Measurements from ENCODE around the gene TBC1D14.

TBC1D14 gene, protein sequence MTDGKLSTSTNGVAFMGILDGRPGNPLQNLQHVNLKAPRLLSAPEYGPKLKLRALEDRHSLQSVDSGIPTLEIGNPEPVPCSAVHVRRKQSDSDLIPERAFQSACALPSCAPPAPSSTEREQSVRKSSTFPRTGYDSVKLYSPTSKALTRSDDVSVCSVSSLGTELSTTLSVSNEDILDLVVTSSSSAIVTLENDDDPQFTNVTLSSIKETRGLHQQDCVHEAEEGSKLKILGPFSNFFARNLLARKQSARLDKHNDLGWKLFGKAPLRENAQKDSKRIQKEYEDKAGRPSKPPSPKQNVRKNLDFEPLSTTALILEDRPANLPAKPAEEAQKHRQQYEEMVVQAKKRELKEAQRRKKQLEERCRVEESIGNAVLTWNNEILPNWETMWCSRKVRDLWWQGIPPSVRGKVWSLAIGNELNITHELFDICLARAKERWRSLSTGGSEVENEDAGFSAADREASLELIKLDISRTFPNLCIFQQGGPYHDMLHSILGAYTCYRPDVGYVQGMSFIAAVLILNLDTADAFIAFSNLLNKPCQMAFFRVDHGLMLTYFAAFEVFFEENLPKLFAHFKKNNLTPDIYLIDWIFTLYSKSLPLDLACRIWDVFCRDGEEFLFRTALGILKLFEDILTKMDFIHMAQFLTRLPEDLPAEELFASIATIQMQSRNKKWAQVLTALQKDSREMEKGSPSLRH

DNA sequence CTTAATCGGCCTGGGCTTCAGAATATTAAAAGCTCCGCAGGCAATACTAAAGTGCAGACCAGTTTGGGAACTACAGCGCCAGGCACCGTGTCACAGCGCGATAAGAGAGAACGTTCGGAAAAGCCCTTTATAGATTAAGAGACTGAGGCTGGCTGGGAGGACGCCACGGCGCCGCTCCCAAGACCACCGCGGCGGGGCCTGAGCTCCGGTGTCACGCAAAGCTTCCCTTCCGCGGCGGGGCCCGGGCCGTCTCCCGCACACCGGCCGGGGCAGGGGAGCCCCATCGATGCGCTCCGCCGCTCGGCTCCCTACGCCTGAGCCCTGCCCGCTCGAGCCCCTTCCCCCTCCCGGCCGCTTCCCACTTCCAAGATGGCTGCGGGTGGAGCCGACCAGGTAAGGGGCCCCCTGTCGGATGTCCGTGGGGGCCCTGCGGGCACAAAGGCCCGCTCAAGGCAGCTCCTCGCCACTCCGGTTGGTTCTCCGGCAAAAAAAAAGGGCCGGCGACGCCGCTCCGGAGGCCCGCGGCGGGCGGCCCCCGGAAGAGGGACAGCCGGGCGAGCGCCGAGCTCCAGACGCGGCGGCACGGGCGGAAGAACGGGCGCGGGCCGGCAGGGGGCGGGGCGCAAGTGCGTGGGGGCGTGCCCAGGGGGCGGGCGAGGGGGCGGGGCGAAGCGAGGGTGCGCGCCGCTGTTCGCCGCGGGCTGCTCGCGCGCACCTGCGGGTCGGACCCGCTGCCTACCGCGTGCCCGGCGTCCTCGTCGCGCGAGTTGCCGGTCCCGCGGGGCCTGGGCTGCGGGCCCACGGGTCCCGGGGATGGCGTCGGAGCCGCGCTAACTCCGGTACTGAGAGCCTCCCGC is at the start of gene TBC1D14:
TBC1D14 (plus strand) TSS at position 714 of the 857 bp plus-strand sequence. CDS start 13,564 bp downstream, outside the sequence.
- DNase-seq = no peak

DNA sequence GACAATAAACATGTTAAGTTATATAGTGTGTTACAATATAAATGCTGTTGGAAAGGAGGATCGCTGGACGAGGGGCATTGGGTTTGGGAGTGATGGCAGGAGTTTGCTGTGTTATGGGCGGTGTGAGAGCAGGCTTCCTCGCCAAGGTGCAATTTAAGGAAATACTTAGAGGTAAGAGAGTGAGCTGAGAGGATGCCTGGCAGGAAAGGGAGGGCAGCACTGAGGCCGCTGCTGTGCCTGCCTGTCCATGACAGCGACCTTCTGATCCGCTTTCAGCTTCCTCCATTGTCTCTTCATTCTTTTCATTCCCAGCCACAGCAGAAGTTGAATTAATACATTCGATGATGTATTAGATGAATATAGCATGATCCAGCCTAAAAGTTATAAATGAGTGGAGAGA is 41.2 kb upstream of the TBC1D14 start:
- DNase-seq = no peak

DNA sequence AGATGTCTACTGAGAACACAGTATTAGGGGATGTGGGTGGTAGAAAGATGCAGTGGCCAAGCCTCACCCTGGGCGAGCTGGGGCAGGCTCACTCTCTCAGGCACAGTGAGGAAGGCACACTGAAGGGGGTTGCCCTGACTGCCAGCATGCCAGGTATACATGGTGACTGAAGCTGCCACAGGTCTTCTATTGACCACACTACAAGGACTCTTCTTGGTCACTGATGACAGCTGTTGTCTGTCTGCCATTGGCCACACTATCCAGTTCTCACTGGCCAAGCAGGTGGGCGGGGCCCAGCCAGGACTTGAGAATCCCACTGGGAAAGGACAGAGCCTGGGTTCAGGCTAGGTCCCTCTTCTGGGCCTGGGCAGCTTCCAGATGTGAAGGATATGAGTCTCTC is 39.7 kb upstream of the TBC1D14 start:
- DNase-seq = no peak

DNA sequence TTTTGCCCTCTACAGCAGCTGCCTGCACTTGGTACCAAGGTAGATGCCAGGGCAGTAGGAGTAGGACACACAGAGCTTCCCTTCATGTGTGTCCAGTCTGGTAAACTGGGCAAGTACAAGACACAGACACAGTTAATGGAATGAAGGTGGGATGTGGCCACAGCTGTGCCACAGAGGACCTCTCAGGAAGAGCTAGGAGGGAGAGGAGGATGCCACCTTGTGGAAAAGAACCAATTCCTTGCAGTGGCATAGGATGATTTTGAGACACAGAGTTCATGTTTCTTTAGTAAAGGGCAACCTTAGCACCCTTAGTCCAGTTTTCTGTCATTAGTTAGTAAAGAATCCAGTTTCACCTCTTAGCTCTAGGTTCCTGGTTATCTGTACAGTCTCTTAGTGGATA is 36.3 kb upstream of the TBC1D14 start:
- peak; percentile 7 for DNase-seq

DNA sequence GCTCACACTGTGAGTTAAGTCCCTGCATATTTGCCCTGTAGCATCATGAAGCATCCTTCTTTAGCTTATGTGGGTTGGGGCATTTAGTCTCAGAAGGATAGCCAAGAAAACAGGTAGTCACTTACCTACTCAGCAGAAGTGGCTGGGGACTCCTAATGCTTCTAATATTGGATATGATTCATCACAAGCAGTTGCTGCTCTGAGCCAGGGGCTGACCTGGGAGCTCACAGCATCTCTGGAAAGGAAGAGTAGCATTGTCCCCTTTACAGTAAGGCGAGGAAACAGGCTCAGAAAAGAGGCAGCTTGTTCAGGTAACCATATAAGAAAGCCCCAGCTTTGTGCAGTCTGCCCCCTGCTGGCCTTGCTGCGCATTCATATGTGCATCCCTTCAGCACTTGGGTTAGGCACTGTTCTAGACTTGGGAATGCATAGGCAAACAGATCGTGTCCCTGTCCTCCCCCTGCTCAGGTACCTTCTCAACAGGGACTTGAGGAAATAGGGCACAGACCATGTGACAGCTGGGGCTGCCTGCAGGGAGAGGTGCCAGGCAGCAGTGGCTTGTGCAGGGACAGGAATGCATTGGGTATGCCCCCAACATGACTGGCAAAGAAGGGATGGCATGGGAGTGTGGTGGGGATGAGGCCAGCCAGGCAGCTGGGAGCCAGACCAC is 35.7 kb upstream of the TBC1D14 start:
- no peak for DNase-seq

DNA sequence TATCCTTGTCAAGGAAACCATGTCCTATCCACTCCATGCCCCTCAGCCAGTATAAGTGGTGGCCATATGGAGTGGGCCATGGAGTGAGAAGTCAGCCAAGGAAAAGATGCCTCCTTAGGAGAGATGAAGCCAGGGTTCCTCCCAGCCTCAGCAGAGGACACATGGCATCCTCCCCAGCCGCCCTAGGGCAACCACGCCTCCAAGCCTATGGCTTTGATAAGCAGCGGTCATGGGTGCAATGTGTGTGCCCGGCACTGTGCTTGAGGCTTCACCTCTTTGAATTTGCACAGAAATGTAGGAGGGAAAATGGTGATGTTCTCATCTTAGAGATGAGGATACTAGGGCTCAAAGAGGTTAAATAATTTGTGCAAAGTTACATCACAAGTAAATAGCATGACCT is 34.6 kb upstream of the TBC1D14 start:
- no peak for DNase-seq

DNA sequence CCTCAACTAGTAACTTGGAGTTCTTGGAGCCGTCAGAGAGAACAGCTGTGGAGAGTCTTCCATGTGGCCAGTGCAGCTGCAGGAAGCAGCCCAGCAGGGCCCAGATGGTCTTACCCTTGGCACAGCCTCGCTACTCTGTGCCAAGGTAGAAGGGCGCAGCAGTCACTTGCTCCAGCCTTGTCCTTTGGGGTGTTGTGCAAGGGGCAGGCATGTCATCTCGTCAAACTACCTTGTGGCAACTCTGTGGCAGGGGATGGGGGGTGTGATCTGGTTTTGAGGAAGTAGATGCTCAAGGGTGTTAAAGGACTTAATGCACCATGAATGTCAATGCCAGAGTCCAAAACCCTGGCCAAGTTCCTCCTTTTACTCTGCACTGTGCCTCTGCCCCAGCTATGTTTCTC is 34.2 kb upstream of the TBC1D14 start:
- DNase-seq = no peak

DNA sequence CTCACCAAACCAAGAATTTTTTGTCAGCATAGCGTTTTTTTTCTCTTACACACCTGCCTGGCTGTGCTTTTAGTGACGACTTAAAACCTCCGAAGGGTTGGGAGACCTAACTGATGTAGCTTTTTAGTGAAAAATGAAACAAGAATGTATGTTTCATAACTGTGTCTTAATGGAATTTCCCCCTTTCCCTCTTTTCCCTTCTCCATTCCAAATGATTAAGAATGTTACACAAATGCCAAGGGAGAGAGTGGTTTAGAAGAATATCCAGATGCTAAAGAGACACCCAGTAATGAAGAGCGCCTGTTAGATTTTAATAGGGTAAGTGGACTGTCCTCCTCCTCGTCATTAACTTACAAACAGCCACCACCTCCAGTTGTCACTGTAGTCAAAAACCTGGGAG is 33.2 kb upstream of the TBC1D14 start:
- DNase-seq = no peak

DNA sequence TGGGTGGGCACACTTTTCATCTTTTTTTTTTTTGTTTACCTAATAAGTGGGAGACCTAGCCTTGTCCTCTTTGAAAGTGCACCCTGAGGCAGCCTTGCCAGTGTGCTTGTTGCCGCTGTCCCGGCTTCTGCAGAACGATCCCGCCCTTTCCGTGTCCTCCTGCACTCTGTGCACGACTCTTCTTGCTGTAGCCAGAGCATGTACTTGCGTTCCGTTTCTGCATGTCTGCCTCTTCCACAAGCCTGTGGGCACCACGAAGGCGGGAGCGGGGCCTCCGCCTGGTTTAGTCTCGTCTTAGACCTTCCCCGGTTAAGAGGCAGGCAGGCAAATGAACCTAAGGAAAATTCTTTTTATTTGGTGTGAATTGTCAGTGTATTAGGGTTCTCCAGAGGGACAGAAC is 32.6 kb upstream of the TBC1D14 start:
- DNase-seq = no peak

DNA sequence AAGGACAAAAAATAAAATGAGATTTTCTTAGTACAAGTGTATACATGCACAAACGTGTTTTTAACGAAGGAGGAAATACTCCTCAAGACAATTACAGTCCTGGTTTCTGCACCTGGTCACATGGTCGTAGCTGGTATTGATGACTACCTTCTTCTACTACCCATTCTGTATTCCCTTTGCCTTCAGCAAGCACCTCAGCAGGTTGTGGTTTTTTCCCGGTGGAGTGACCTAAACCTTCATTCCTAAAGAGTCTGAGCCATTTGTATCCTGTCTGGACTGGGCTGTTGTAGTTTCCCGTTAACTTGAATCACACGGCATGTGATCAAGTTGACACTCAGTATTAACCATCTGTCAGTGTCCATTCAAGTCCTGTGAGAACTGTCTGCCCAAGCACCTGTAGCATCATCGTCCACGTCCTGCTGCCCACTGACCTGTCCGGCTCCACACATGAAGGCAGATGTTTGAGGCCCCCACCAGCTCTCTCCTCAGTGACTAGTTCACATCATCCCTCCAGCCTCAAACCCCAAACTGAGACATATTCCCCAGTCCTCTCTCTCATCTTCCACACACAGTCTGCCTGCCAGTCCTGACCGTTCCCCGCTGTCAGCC is 31.1 kb upstream of the TBC1D14 start:
- DNase-seq = no peak

DNA sequence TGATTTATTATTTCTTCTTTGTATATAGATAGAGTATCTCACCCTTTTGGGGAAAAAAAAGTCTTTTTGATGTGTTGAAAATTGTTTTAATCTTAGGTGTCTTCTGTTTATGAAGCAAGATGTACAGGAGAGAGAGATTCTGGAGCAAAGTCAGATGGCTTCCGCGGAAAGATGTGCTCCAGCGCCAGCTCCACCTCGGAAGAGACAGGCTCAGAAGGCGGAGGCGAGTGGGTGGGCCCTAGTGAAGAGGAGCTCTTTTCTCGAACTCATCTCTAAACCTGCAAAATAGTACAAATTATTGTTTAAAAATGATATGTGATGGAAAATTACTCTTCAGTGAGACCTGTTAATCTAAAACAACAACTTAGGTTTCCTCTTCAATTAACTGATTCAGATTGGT is 28.9 kb upstream of the TBC1D14 start:
- no peak for DNase-seq

DNA sequence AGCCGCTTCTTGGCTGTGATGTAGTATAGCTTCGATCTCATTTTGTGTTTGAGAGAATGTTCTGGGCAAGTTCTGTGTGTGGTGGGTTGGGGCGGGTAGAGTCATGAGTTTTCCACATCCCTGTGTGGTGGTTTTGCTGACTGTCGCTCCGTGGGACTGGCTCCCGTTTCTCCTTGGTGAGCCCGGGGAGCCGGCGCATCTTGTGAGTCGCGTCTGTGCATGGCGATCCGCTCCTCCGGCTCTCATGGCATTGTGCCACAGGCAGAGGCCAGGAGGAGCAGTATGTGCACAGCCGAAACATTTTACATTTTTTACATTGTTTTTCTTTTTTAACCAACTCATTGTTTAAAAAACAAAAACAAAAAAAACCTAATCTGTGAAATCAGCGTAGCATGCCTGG is 27.7 kb upstream of the TBC1D14 start:
- no peak for DNase-seq

DNA sequence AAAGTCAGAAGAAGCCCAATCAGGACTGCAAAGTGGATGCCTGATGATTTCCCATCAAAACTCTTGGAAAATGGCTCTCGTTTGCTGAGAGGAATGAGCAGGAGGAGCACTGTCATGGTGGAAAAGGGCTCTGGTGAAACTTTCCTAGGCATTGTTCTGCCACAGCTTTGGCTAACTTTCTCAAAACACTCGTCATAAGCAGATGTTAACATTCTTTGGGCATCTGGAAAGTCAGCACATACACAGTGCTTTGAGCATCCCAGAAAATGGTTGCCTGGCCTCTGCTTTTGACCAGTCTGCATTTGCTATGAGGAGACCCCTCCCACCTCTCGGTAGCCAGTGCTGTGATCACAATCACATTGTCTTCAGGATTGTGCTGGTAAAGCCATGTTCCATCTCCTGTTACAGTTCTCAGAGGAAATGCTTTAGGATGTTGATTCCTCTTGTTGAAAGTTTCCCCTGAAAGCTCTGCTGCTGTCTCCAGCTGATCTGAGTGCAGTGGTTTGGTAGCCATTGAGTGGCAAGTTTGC is 25.2 kb upstream of the TBC1D14 start:
- DNase-seq = no peak

DNA sequence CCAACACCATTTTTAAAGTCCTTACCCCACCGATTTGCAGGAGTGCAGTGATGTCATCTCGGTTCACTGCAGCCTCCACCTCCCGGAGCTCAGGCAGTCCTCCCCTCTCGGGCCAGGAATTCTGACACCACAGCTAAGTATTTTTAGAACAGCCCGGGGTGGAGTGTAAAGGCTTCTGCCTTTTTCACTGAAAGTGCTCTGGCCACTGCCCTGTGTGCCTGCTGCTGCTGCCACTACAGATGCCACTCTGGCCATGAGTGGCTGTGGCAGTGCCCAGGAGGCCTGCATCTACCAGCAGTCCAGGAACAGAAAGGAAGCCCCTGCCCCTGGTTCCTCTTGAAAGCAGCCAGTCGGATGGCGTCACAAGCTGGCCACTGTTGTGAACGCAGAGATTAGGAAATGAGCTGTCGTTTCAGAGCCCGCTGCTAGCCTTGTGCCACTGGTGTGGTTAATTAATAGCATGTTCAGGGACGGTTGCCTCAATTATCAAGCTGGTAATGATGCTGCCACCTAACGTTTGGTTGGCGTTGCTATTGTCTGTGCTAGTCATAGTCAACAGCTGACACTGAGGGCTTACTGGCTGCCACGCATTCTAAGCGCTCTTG is 23.6 kb upstream of the TBC1D14 start:
- DNase-seq = peak; percentile 65

DNA sequence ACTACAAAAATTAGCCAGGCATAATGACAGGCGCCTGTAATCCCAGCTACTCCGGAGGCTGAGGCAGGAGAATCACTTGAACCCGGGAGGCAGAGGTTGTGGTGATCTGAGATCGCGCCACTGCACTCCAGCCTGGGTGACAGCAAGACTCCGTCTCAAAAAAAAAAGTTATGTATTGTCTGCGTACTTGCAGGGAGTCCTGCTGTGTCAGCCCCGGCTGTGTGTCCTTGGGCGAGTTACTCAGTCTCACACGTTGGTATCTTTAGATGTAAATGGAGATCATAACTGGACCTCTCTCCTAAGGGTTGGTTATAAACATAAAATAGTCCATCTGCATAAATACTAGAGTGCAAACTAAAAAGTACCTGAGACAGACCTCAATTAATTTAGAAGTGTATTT is 22.7 kb upstream of the TBC1D14 start:
- no peak for DNase-seq

DNA sequence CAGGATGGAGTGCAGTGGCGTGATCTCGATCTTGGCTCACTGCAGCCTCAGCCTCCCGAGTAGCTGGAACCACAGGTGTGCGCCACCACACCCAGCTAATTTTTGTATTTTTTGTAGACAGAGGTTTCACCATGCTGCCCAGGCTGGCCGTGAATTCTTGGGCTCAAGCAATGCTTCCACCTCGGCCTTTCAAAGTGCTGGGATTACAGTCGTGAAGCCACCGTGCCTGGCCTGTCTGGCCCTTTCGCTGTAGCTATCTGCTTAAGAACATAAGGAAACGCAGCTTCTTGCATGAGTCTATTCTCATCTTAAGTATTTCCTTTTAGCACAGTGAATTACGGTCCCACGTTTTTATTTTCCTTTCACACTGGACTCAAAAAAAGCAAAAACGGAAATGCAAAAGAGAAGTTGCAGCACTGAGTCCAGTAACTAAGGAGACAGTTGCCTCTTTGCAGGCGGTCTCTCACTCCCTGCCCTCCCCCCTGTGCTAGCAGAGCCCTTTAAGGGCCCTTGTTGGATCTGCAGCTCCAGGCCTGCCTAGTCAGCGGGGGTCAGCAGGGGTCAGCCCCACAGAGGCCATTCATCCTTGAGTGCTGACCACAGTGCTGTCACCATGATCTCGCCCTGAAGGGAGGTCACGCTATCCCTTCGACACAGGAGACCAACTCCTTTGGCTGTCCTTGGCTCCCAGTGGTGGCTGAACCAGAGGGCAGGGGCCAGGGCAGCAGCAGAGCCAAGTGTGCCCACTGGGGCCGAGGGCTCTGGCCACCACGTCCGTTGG is 21.8 kb upstream of the TBC1D14 start:
- DNase-seq = no peak

DNA sequence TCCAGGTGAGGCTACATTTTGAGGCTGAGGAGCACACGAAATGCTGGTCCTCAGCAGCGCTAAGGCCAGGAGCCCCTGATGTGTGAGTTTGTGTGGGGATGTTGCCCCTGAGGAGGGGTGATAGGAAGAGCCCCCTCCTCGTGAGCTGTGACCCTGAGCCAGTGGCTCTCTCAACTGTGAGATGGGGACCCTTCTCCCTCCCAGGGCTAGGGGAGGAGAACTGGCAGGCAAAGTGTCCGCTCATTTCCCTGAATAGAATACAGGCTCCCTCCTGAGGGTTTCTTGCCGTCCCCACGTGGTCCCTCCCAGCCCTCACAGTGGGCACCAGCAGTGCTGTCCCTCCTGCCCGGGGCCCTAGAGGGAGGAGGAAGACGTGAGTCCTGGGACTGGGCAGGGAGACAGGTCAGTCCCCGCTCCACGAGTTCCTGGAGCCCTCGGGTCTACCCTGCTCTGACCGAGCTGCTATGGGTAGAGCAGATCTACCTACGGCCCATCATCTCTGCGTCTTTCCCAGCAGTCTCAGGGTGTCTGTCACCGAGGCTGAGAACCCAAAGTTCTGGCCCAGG is 21.0 kb upstream of the TBC1D14 start:
- DNase-seq = no peak

DNA sequence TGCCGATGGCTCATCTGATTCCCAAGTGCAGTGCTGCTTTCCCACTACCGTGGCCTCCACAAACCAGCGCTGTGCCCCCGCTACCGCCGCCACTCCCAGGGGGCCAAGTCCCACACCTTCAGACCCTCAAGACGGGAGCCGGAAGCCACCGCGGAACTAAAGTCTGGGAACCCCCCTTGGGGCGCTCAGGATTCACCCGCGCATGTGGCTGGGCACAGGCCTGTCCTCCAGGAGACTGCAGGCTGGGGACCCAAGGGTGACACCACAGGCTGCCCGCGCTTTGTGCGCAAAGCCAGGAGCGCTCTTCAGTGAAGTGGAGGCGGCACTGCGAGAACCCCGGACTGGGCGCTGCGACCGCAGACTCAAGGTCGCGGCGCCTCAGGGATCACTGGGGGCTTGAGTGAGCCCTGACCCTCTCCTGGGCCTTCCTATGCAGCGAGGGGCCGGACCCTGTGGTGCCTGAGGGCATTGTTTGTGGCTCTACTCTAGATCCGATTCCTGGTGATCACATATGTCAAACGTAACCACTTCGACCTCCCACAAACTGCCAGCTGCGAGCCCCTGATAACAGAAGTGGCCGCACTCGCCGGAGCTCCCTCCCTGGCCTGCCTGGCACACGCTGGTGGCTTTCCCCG is 20.4 kb upstream of the TBC1D14 start:
- no peak for DNase-seq

DNA sequence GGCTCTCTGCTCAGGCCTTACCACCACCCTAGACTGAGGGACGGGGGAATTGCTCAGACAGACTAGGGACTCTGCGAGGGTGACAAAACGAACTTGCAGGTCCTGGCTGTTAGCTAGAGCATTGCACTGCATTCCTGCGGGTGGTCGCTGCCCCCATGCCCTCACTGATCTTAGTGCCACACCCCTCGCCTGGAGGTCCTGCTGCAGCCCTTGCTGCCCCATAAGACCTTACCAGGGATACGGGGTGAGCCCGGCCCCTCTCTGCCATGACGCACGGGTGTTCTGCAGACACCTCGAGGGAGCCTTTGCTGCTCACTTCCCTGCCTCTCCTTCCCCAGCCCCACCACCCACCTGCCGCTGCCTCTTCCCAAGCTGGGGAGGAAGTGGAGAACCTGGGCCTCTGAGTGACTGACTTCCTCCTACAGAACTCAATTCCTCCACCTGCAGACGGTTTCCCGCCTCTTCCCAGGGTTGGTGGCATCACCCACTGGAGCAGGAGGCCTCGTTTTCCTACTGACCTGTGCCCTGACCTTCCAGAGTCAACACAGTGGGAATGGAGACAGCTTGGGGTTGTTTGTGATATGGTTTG is 19.8 kb upstream of the TBC1D14 start:
- DNase-seq = no peak

DNA sequence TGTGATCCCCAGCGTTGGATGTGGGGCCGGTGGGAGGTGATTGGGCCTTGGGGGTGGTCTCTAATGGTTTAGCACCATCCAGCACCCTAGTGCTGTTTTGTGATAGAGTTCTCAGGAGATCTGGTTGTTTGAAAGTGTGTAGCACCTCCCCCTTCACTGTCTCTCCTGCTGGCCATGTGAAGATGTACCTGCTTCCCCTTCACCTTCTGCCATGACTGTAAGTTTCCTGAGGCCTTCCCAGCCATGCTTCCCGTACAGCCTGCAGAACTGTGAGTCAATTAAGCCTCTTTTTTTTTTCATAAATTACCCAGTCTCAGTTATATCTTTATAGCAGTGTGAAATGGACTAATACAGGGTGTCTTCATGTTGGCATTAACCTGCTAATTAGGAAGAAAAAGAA is 19.3 kb upstream of the TBC1D14 start:
- no peak for DNase-seq

Measured in NCI-H524 treated with DMSO at 0.1 percent for 48 hours (cell line).